Breast epithelium (tissue), 3 donors: ENCODE measurements around the gene LIX1L.

ENCODE experiments used
- POLR2AphosphoS5 ChIP-seq, 3 donors: sonication (generic); formaldehyde crosslinking; IDR thresholded peaks; one replicate each; pipeline ENCODE4 v1.6.1; 2017; ENCODE audit warnings: antibody characterized with exemption in 3 of 3
- TF ChIP-seq, protein P1 (sequence below), 3 donors: fragments of 450-650 bp; IDR thresholded peaks; one replicate each; pipeline ENCODE4 v1.5.1; 2016 to 2017; ENCODE audit warnings: antibody characterized with exemption in 3 of 3, mild to moderate bottlenecking in 3 of 3, moderate library complexity in 3 of 3

- TF ChIP-seq, protein P1, sequence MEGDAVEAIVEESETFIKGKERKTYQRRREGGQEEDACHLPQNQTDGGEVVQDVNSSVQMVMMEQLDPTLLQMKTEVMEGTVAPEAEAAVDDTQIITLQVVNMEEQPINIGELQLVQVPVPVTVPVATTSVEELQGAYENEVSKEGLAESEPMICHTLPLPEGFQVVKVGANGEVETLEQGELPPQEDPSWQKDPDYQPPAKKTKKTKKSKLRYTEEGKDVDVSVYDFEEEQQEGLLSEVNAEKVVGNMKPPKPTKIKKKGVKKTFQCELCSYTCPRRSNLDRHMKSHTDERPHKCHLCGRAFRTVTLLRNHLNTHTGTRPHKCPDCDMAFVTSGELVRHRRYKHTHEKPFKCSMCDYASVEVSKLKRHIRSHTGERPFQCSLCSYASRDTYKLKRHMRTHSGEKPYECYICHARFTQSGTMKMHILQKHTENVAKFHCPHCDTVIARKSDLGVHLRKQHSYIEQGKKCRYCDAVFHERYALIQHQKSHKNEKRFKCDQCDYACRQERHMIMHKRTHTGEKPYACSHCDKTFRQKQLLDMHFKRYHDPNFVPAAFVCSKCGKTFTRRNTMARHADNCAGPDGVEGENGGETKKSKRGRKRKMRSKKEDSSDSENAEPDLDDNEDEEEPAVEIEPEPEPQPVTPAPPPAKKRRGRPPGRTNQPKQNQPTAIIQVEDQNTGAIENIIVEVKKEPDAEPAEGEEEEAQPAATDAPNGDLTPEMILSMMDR (IDR thresholded peaks at IDR 0.05): no peak
- TF ChIP-seq POLR2AphosphoS5 (IDR thresholded peaks at IDR 0.05): peak in 1 of 3 donors; percentile 54
Measured at GRCh38 chr1:145995964-145996432, 38.2 kb upstream of the LIX1L start.
